H9 (cell line): ENCODE results near the gene CTDNEP1. TPM values are rescaled to one million over a fixed set of nuclear protein-coding genes. Genes with fewer than 3 reads are reported as not detected.

Source experiments
- DNase-seq: peaks from one replicate; pipeline ENCODE4 v3.0.0-alpha.2; 2017
- H2AFZ ChIP-seq: one replicate; pipeline ENCODE4 v1.6.1; 2013; ENCODE audit warnings: mild to moderate bottlenecking, low read length, control low read depth, moderate library complexity
- H2AK5ac ChIP-seq: 2 replicates; pipeline ENCODE4 v1.6.1; 2013; ENCODE audit warnings: low read length, control low read depth, mixed read lengths; ENCODE audit not compliant: insufficient read length
- H2BK120ac ChIP-seq: one replicate; pipeline ENCODE4 v1.6.1; 2013; ENCODE audit warnings: low read depth, mild to moderate bottlenecking, low read length, control low read depth, inconsistent platforms; ENCODE audit not compliant: poor library complexity, severe bottlenecking
- H2BK12ac ChIP-seq: 2 replicates; pipeline ENCODE4 v1.6.1; 2013; ENCODE audit warnings: low read length, control low read depth, mixed read lengths, low read depth; ENCODE audit not compliant: insufficient read length
- H2BK15ac ChIP-seq: 2 replicates; pipeline ENCODE4 v1.6.1; 2013; ENCODE audit warnings: low read depth, low read length, control low read depth
- H2BK20ac ChIP-seq: one replicate; pipeline ENCODE4 v1.6.1; 2013; ENCODE audit warnings: low read depth, mild to moderate bottlenecking, low read length, control low read depth, inconsistent platforms; ENCODE audit not compliant: poor library complexity, severe bottlenecking
- H2BK5ac ChIP-seq: 2 replicates; pipeline ENCODE4 v1.6.1; 2013; ENCODE audit warnings: low read length, control low read depth, mixed read lengths; ENCODE audit not compliant: insufficient read length
- H3K14ac ChIP-seq: 2 replicates; pipeline ENCODE4 v1.6.1; 2013; ENCODE audit warnings: low read length, control low read depth; ENCODE audit not compliant: insufficient read depth
- H3K18ac ChIP-seq: 2 replicates; pipeline ENCODE4 v1.6.1; 2013; ENCODE audit warnings: low read depth, mild to moderate bottlenecking, mixed read lengths, low read length, control low read depth; ENCODE audit not compliant: insufficient read length
- H3K23ac ChIP-seq: 2 replicates; pipeline ENCODE4 v1.6.1; 2013; ENCODE audit warnings: low read length, control low read depth, mixed read lengths, low read depth; ENCODE audit not compliant: insufficient read length
- H3K23me2 ChIP-seq: 2 replicates; pipeline ENCODE4 v1.6.1; 2013; ENCODE audit warnings: low read depth, mild to moderate bottlenecking, mixed read lengths, low read length, control low read depth; ENCODE audit not compliant: insufficient read length, poor library complexity, severe bottlenecking
- H3K27ac ChIP-seq: 2 replicates; pipeline ENCODE4 v1.5.1; 2013; ENCODE audit warnings: low read length, control low read depth, mixed read lengths, low read depth; ENCODE audit not compliant: insufficient read length
- H3K27me3 ChIP-seq: 2 replicates; pipeline ENCODE4 v1.6.1; 2013; ENCODE audit warnings: low read length, control low read depth, inconsistent platforms; ENCODE audit not compliant: insufficient read depth
- H3K4ac ChIP-seq: 2 replicates; pipeline ENCODE4 v1.6.1; 2013; ENCODE audit warnings: low read depth, mild to moderate bottlenecking, control low read depth, inconsistent platforms, low read length, moderate library complexity
- H3K4me1 ChIP-seq: 2 replicates; pipeline ENCODE4 v1.6.1; 2013; ENCODE audit warnings: low read length, control low read depth, inconsistent platforms; ENCODE audit not compliant: insufficient read depth
- H3K4me2 ChIP-seq: 2 replicates; pipeline ENCODE4 v1.6.1; 2013; ENCODE audit warnings: low read length, control low read depth, mixed read lengths; ENCODE audit not compliant: insufficient read length, insufficient read depth
- H3K56ac ChIP-seq: 2 replicates; pipeline ENCODE4 v1.6.1; 2013; ENCODE audit warnings: low read depth, mild to moderate bottlenecking, mixed read lengths, low read length, control low read depth; ENCODE audit not compliant: insufficient read length
- H3K79me1 ChIP-seq: 2 replicates; pipeline ENCODE4 v1.6.1; 2013; ENCODE audit warnings: low read depth, mild to moderate bottlenecking, moderate library complexity, low read length, control low read depth, inconsistent platforms; ENCODE audit not compliant: insufficient read depth, poor library complexity, severe bottlenecking
- H3K79me2 ChIP-seq: 2 replicates; pipeline ENCODE4 v1.6.1; 2013; ENCODE audit warnings: low read length, control low read depth, inconsistent platforms; ENCODE audit not compliant: insufficient read depth
- H3K9ac ChIP-seq: 2 replicates; pipeline ENCODE4 v1.6.1; 2013; ENCODE audit warnings: low read length, control low read depth, mixed read lengths; ENCODE audit not compliant: insufficient read length; ENCODE audit errors: extremely low read depth
- H3K9me3 ChIP-seq: one replicate; pipeline ENCODE4 v1.6.1; 2013; ENCODE audit warnings: low read depth, low read length, inconsistent platforms; ENCODE audit not compliant: control insufficient read depth
- H3T11ph ChIP-seq: one replicate; pipeline ENCODE4 v1.6.1; 2013; ENCODE audit warnings: mild to moderate bottlenecking, low read length, control low read depth, inconsistent platforms
- H4K20me1 ChIP-seq: one replicate; pipeline ENCODE4 v1.6.1; 2013; ENCODE audit not compliant: control insufficient read depth, insufficient read length, insufficient read depth
- H4K5ac ChIP-seq: 2 replicates; pipeline ENCODE4 v1.6.1; 2013; ENCODE audit warnings: low read depth, mild to moderate bottlenecking, mixed read lengths, low read length, control low read depth; ENCODE audit not compliant: insufficient read length
- H4K8ac ChIP-seq: replicated peaks from 2 replicates; pipeline ENCODE4 v1.6.1; 2013; ENCODE audit warnings: low read length, control low read depth, mixed read lengths, low read depth; ENCODE audit not compliant: insufficient read length
- H4K91ac ChIP-seq: 2 replicates; pipeline ENCODE4 v1.6.1; 2013; ENCODE audit warnings: low read depth, mild to moderate bottlenecking, moderate library complexity, mixed read lengths, low read length, control low read depth; ENCODE audit not compliant: insufficient read length
- H3K27ac Mint-ChIP-seq, 3 experiments: 2 replicates in 2 of 3; 3 replicates in 1 of 3; pipeline ENCODE4 v1.8.0; 2020 to 2021; ENCODE audit warnings: mixed read lengths in 3 of 3, mild to moderate bottlenecking in 1 of 3, moderate library complexity in 1 of 3
- H3K27me3 Mint-ChIP-seq: 2 replicates; pipeline ENCODE4 v1.8.0; 2021; ENCODE audit warnings: low read depth, mild to moderate bottlenecking, moderate library complexity, mixed read lengths
- H3K36me3 Mint-ChIP-seq, 3 experiments: 2 replicates in 2 of 3; 3 replicates in 1 of 3; pipeline ENCODE4 v1.8.0; 2020 to 2021; ENCODE audit warnings: low read depth in 3 of 3, mixed read lengths in 3 of 3; ENCODE audit not compliant: insufficient read depth in 1 of 3
- H3K4me1 Mint-ChIP-seq, 2 experiments: 2 replicates each; pipeline ENCODE4 v1.8.0; 2020; ENCODE audit warnings: mixed read lengths in 2 of 2
- H3K4me3 Mint-ChIP-seq, 2 experiments: 2 replicates in 1 of 2; 3 replicates in 1 of 2; pipeline ENCODE4 v1.8.0; 2020 to 2021; ENCODE audit warnings: mild to moderate bottlenecking in 2 of 2, mixed read lengths in 2 of 2, moderate library complexity in 1 of 2
- H3K9me3 Mint-ChIP-seq, 2 experiments: 2 replicates in 1 of 2; 3 replicates in 1 of 2; pipeline ENCODE4 v1.8.0; 2020; ENCODE audit warnings: mild to moderate bottlenecking in 2 of 2, mixed read lengths in 2 of 2, moderate library complexity in 1 of 2
- CTCF ChIP-seq: fragments of 200-600 bp; sonication (generic); conservative IDR thresholded peaks from 3 replicates; pipeline ENCODE4 v1.8.0; 2021; ENCODE audit warnings: antibody characterized with exemption, mild to moderate bottlenecking
- WGBS: extraction: QIAGEN DNeasy Blood & Tissue Kit; methylation state at CpG from one replicate; pipeline ENCODE4 v1.1.7; 2013; ENCODE audit warnings: missing lambda C conversion rate, low lambda C conversion rate, mixed read lengths; ENCODE audit not compliant: insufficient read length; ENCODE audit errors: extremely low coverage; 5-methylcytosine and 5-hydroxymethylcytosine counted together
- total RNA-seq: library from RNA; stranded (reverse); gene quantifications from 2 replicates; pipeline ENCODE4 v1.2.1, GENCODE V29; 2021

Gene CTDNEP1
- total RNA-seq, 1 experiment from 2014 or later, result 134 TPM

- Histone ChIP-seq H3K4me2 (peak overlapping the region; percentile 79), H3K79me1 (peaks cover 13% of the 10 kb centered on the region), H3K23ac (no peak overlapping the region), H3K9ac (peak overlapping the region; percentile 39), H3T11ph (no peak overlapping the region), H3K18ac (peak overlapping the region; percentile 61), H2BK15ac (no peak overlapping the region), H2AFZ (no peak overlapping the region), H3K23me2 (peaks cover 6% of the 10 kb centered on the region), H3K14ac (no peak overlapping the region), H2BK12ac (no peak overlapping the region), H2BK120ac (peak overlapping the region; percentile 50), H3K4me1 (no peaks in the 10 kb centered on the region; the same call in 1 of the 2 replicates), H2BK5ac (no peak overlapping the region), H3K4ac (no peak overlapping the region), H3K27ac (no peak overlapping the region), H3K56ac (no peak overlapping the region), H3K27me3 (no peaks in the 10 kb centered on the region), H3K79me2 (peaks cover 23% of the 10 kb centered on the region; the same call in 1 of the 2 replicates), H2BK20ac (no peak overlapping the region), H4K91ac (no peak overlapping the region), H4K20me1 (no peaks in the 10 kb centered on the region), H3K9me3 (no peaks in the 10 kb centered on the region), H2AK5ac (no peak overlapping the region), H4K5ac (no peak overlapping the region), H4K8ac (no peak overlapping the region)
- H3K4me1 Mint-ChIP-seq, result peaks cover 31 to 34% of the 10 kb centered on the region in 2 experiments
- H3K27me3 Mint-ChIP-seq, result no peaks in the 10 kb centered on the region
- peak overlapping the region; percentile 90 to 95 for H3K4me3 Mint-ChIP-seq
- peak overlapping the region; percentile 95 to 98 (median 96) for H3K27ac Mint-ChIP-seq
- no peak for TF ChIP-seq CTCF
- peaks cover 22 to 38% (median 38%) of the 10 kb centered on the region in 3 experiments for H3K36me3 Mint-ChIP-seq
- DNase-seq, result no peak
- H3K9me3 Mint-ChIP-seq, result no peaks in the 10 kb centered on the region
- no CpG with 5 or more reads among the region's 55 CpGs for WGBS
Measured at GRCh38 chr17:7250695-7251627, 573 bp downstream of the CTDNEP1 start.
